ENCODE measurements around the gene RICTOR. TPM values are rescaled to one million over a fixed set of nuclear protein-coding genes. Genes with fewer than 3 reads are reported as not detected.

Gene RICTOR
- total and polyA plus RNA-seq, 9 of the 15 experiments (the other 6 are each of a cell fraction or from before 2014, with no cell fraction given), result 13.9 to 46.6 (median 22.6) TPM

DNA sequence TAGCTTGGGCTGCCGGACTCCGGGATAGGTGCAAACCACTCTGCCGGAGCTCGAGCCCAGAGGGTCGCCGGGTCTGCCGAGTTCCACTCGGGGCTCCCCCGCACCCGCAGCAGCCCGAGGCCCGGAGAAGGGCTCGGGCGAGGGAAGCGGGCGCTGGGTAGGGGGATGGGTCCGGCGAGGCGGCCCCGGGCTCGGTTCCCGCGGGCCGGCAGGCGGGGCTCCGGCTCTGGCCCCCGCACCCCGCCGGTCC is 507 bp downstream of the RICTOR start (continued):
- TF ChIP-seq RERE (CRISPR knock-in tag; IDR thresholded peaks at IDR 0.05; ENCODE audit: borderline replicate concordance) (peak; percentile 82; the same call in 1 of the 2 replicates), SRSF3 (IDR thresholded peaks at IDR 0.05; ENCODE audit: insufficient read depth, low read length) (0 out of 2 replicates have a peak, but pooled peaks have one; percentile 12), HMGN3 (IDR thresholded peaks at IDR 0.05; ENCODE audit: borderline replicate concordance, extremely low read depth, insufficient read length, low read depth, low read length) (peak; percentile 53), EHMT2 (IDR thresholded peaks at IDR 0.05) (no peak), SMAD4 (CRISPR knock-in tag; conservative IDR thresholded peaks at IDR 0.05) (0 out of 2 replicates have a peak, but pooled peaks have one; percentile 6), MAZ (CRISPR knock-in tag; conservative IDR thresholded peaks at IDR 0.05 in 1 of 2, IDR thresholded peaks at IDR 0.05 in 1 of 2) (peak in 1 of 2 experiments; percentile 22; a peak in 1 of 4 replicates)
- TF ChIP-seq, protein P1, sequence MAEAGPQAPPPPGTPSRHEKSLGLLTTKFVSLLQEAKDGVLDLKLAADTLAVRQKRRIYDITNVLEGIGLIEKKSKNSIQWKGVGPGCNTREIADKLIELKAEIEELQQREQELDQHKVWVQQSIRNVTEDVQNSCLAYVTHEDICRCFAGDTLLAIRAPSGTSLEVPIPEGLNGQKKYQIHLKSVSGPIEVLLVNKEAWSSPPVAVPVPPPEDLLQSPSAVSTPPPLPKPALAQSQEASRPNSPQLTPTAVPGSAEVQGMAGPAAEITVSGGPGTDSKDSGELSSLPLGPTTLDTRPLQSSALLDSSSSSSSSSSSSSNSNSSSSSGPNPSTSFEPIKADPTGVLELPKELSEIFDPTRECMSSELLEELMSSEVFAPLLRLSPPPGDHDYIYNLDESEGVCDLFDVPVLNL (CRISPR knock-in tag; IDR thresholded peaks at IDR 0.05; ENCODE audit: low read depth), result no peak
